Measurements from ENCODE around the gene KIF5C.
A peak's percentile ranks its signal among the peaks of the same experiment; 100 is the strongest.

The KIF5C gene

GRCh38 chr2:149050188-149050587 lies 175.2 kb downstream of the KIF5C start:
- H3K4me3 ChIP-seq (ENCODE audit: low read depth, low read length) = no peak overlapping the region
- DNase-seq (ENCODE audit: low read depth) = peak; percentile 9
- no peak for TF ChIP-seq CTCF (conservative IDR thresholded peaks at IDR 0.05; ENCODE audit: low read depth, low read length)

- no peak for DNase-seq (ENCODE audit: low read depth)
- no peak overlapping the region for H3K4me3 ChIP-seq (ENCODE audit: low read depth, low read length)
- no peak for TF ChIP-seq CTCF (conservative IDR thresholded peaks at IDR 0.05; ENCODE audit: low read depth, low read length)
Observed at GRCh38 chr2:149055751-149056150, 180.7 kb downstream of the KIF5C start.

GRCh38 chr2:149056541-149057255 lies 181.7 kb downstream of the KIF5C start:
- DNase-seq (ENCODE audit: low read depth) = no peak
- no peak overlapping the region for H3K4me3 ChIP-seq (ENCODE audit: low read depth, low read length)
- TF ChIP-seq CTCF (conservative IDR thresholded peaks at IDR 0.05; ENCODE audit: low read depth, low read length) = no peak

- no peak overlapping the region for H3K4me3 ChIP-seq (ENCODE audit: low read depth, low read length)
- no peak for DNase-seq (ENCODE audit: low read depth)
- TF ChIP-seq CTCF (conservative IDR thresholded peaks at IDR 0.05; ENCODE audit: low read depth, low read length) = no peak
Observed at GRCh38 chr2:149057401-149057800, 182.4 kb downstream of the KIF5C start.

GRCh38 chr2:149058936-149059335 lies 183.9 kb downstream of the KIF5C start:
- TF ChIP-seq CTCF (conservative IDR thresholded peaks at IDR 0.05; ENCODE audit: low read depth, low read length) = no peak
- no peak for DNase-seq (ENCODE audit: low read depth)
- H3K4me3 ChIP-seq (ENCODE audit: low read depth, low read length) = no peak overlapping the region

GRCh38 chr2:149059822-149060221 lies 184.8 kb downstream of the KIF5C start:
- no peak overlapping the region for H3K4me3 ChIP-seq (ENCODE audit: low read depth, low read length)
- no peak for DNase-seq (ENCODE audit: low read depth)
- no peak for TF ChIP-seq CTCF (conservative IDR thresholded peaks at IDR 0.05; ENCODE audit: low read depth, low read length)

- DNase-seq (ENCODE audit: low read depth) = no peak
- no peak for TF ChIP-seq CTCF (conservative IDR thresholded peaks at IDR 0.05; ENCODE audit: low read depth, low read length)
- no peak overlapping the region for H3K4me3 ChIP-seq (ENCODE audit: low read depth, low read length)
Observed at GRCh38 chr2:149061133-149061745, 186.2 kb downstream of the KIF5C start.

All from choroid plexus epithelial cell (primary cell).